Adrenal gland (tissue), 12 donors: ENCODE measurements around the gene MTHFD1. TPM values are rescaled to one million over a fixed set of nuclear protein-coding genes. Genes with fewer than 3 reads are reported as not detected.

Source experiments
- DNase-seq, 7 donors: peaks; one replicate each; pipeline ENCODE4 v3.0.0-alpha.2; 2019 to 2020
- H3K27ac ChIP-seq, 5 donors: fragments of 200-600 bp; sonication (generic) in 4 of 5; 1 replicate in 3 of 5; 2 replicates in 2 of 5; pipeline versions ENCODE4 v1.5.1 to v1.8.0; 2016 to 2020; ENCODE audit warnings: mild to moderate bottlenecking in 1 of 5
- H3K27me3 ChIP-seq: fragments of 200-600 bp; 2 replicates; pipeline ENCODE4 v1.8.0; 2021
- H3K36me3 ChIP-seq, 2 donors: fragments of 200-600 bp; replicated peaks in 1 of 2; 1 replicate in 1 of 2; 2 replicates in 1 of 2; pipeline versions ENCODE4 v1.5.1 to v1.8.0; 2018 to 2022
- H3K4me1 ChIP-seq, 2 donors: fragments of 200-600 bp; replicated peaks in 1 of 2; 1 replicate in 1 of 2; 2 replicates in 1 of 2; pipeline versions ENCODE4 v1.5.1 to v1.8.0; 2018 to 2021
- H3K4me3 ChIP-seq, 4 donors: fragments of 200-600 bp; sonication (generic) in 3 of 4; one replicate each; pipeline ENCODE4 v1.5.1; 2016 to 2018
- H3K9me3 ChIP-seq, 3 donors: fragments of 200-600 bp; sonication (generic) in 1 of 3; replicated peaks in 1 of 3; 1 replicate in 2 of 3; 2 replicates in 1 of 3; pipeline versions ENCODE4 v1.5.1 to v1.8.0; 2016 to 2021
- CTCF ChIP-seq, 6 experiments: fragments of 450-650 bp in 4 of 6; fragments of 200-600 bp in 2 of 6; sonication (generic) in 1 of 6; IDR thresholded peaks; 1 replicate in 5 of 6; 2 replicates in 1 of 6; pipeline versions ENCODE4 v1.5.1 to v1.8.0; 2016 to 2021; ENCODE audit warnings: antibody characterized with exemption in 6 of 6, mild to moderate bottlenecking in 2 of 6, moderate library complexity in 1 of 6
- POLR2A ChIP-seq, 2 donors: fragments of 450-650 bp; IDR thresholded peaks; one replicate each; pipeline ENCODE4 v1.6.1; 2017; ENCODE audit warnings: antibody characterized with exemption in 2 of 2, mild to moderate bottlenecking in 2 of 2, moderate library complexity in 1 of 2
- WGBS, 4 donors: extraction: QIAGEN DNeasy Blood & Tissue Kit in 2 of 4; methylation state at CpG; one replicate each; pipeline versions ENCODE4 v1.1.5 to v1.1.7; 2013 to 2017; 5-methylcytosine and 5-hydroxymethylcytosine counted together
- intact Hi-C, 2 donors: fragments of 100-400 bp; cut with DNase I; formaldehyde crosslinking; loops; one replicate each; pipeline versions ENCODE4 v1.14.1 to v1.15.0; 2022 to 2023
- polyA plus RNA-seq, 3 donors: library from polyadenylated mRNA; stranded (reverse); fragments of 200-250 nt in 2 of 3; fragments of 350-450 nt in 1 of 3; fragmentation: Illumina TruSeq in 1 of 3; extraction: RNeasy Lipid Tissue Mini Kit (QIAGEN cat#74804) in 1 of 3; gene quantifications; one replicate each; pipeline ENCODE4 v1.2.3, GENCODE V29; 2013 to 2014
- total RNA-seq, 9 donors: library from RNA; depleted of rRNA in 4 of 9; stranded (reverse); fragments of >200 nt in 4 of 9; fragments of 120-200 nt in 1 of 9; fragmentation: NEBNext Ultra II Directional in 1 of 9; extraction: Animal tissue kit (Norgen Biotek cat#: 25700) in 1 of 9; gene quantifications; one replicate each; pipeline versions ENCODE4 v1.1.0 to v1.2.4, GENCODE V29; 2013 to 2023
- donor health status: healthy with polysubstance abuse.
- donor health status: Bipolar disorder and iron deficiency.
- donor health status: DM: yes; HTN: yes; CAD: no.
- donor health status: DM: no; HTN: no; CAD: no.
- donor health status: DM: no; HTN: no; CAD: no.
- donor health status: DM: yes; HTN: yes; CAD: no.

Gene MTHFD1
- total and polyA plus RNA-seq, 12 donors = 14.9 to 66.4 (median 38.0) TPM

GRCh38 chr14:64496764-64497163 is 108.6 kb downstream of the MTHFD1 start:
- Histone ChIP-seq H3K4me1 (peaks cover 6 to 29% of the 10 kb centered on the region in 2 donors), H3K27me3 (no peaks in the 10 kb centered on the region), H3K36me3 (no peaks in the 10 kb centered on the region), H3K9me3 (no peaks in the 10 kb centered on the region), H3K27ac (no peak overlapping the region), H3K4me3 (no peak overlapping the region)
- TF ChIP-seq CTCF (IDR thresholded peaks at IDR 0.05) = no peak
- no peak for TF ChIP-seq POLR2A (IDR thresholded peaks at IDR 0.05)
- DNase-seq = no peak
- intact Hi-C loops = no loop called here

DNA sequence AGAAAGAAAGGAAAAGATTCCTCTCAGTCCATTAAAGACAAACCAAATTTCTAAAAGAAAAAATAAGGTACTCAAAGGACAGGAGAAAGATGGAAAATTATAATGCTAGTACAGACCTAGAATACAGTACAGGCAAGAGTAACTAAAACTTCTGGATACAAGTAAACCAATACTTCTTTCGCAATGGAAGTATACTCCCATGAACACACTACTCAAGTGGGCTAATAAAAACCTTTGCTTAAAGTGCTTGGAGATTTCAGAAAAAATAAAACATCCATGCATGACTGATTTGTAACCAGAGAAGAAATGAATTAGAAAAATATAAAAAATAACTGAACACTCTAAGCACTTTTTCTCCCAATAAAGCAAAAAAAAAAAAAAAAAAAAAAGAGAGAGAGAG is 111.9 kb downstream of the MTHFD1 start:
- DNase-seq = no peak
- Histone ChIP-seq H3K9me3 (no peaks in the 10 kb centered on the region), H3K4me3 (no peak overlapping the region), H3K27me3 (no peaks in the 10 kb centered on the region), H3K27ac (no peak overlapping the region), H3K4me1 (peaks cover 13 to 39% of the 10 kb centered on the region in 2 donors), H3K36me3 (no peaks in the 10 kb centered on the region)
- no peak for TF ChIP-seq CTCF (IDR thresholded peaks at IDR 0.05)
- no peak for TF ChIP-seq POLR2A (IDR thresholded peaks at IDR 0.05)
- intact Hi-C loops = no loop called here
- 98 to 100% (median 100%) methylated on average over 1 of the region's 1 CpG for WGBS, 4 donors

DNA sequence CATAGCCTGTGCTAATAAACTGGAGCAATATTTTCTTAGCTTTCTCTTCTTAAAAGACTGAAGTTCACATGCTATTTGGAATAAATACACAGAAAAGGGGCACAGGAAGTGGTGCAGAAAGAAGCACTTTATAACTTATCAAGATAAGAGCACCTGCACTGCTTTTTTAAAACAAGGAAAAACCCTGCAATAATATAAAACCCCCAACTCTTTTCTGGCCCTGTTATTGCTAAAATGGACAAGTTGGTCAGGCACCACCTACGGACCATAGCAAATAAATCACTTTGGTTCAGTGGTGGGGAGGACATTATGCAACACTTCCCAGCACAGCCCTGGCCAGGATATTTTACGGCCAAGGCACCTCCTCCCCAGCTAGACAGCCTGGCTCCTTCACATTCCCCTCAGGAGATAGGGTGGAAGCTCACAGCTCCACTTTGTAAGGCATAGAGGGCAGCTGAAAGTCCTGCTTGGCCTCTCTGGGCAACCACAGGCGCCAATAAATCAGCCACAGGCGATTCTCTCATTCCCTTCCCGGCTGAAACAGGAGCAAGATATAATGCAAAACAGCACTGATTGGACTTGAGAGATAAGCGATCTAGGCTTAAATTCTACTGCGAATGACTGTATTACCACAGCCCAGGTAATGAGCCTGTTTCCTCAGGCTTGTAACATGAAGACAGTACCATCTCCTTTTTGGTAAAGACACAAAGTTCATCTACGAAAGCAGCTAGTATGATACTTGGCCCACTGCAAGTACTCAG is 113.4 kb downstream of the MTHFD1 start:
- DNase-seq = peak; percentile 39 to 83 (median 70)
- H3K27me3 ChIP-seq = no peaks in the 10 kb centered on the region
- peak overlapping the region in 1 of 4 donors; percentile 89 for H3K4me3 ChIP-seq
- TF ChIP-seq POLR2A (IDR thresholded peaks at IDR 0.05) = peak in 1 of 2 donors; percentile 32
- no peak for TF ChIP-seq CTCF (IDR thresholded peaks at IDR 0.05)
- no peaks in the 10 kb centered on the region for H3K9me3 ChIP-seq
- intact Hi-C loops = no loop called here
- peak overlapping the region; percentile 7 to 100 (median 29) for H3K27ac ChIP-seq
- WGBS, 4 donors = 42 to 44% (median 42%) methylated on average over 8 of the region's 8 CpGs
- no peaks in the 10 kb centered on the region for H3K36me3 ChIP-seq
- peaks cover 20 to 45% of the 10 kb centered on the region in 2 donors for H3K4me1 ChIP-seq

- no peak for DNase-seq
- WGBS, 4 donors = 56 to 61% (median 59%) methylated on average over 6 of the region's 6 CpGs
- H3K27me3 ChIP-seq = no peaks in the 10 kb centered on the region
- H3K36me3 ChIP-seq = no peaks in the 10 kb centered on the region
- H3K27ac ChIP-seq = peak overlapping the region; percentile 93 to 100 (median 99)
- intact Hi-C loops = no loop called here
- no peak for TF ChIP-seq CTCF (IDR thresholded peaks at IDR 0.05)
- TF ChIP-seq POLR2A (IDR thresholded peaks at IDR 0.05) = no peak
- peak overlapping the region in 2 of 4 donors; percentile 66 to 89 for H3K4me3 ChIP-seq
- H3K4me1 ChIP-seq = peaks cover 25 to 52% of the 10 kb centered on the region in 2 donors
- H3K9me3 ChIP-seq = no peaks in the 10 kb centered on the region
Observed at GRCh38 chr14:64502456-64502855, 114.3 kb downstream of the MTHFD1 start.
